HS-5 (cell line): Measurements from ENCODE around the gene PLK5.
"Not testable (repeated sequence)": the region's sequence is repeated elsewhere in the genome, so short reads cannot be mapped to it uniquely, and the experiment has no call there.

Experiments used
- DNase-seq: peaks from one replicate; pipeline ENCODE4 v3.0.0-alpha.2; 2012; ENCODE audit warnings: low read depth

The PLK5 gene

GRCh38 chr19:1523412-1524286, at the start of gene PLK5:
PLK5 (plus strand) TSS chr19:1524077; CDS start chr19:1526997, 2,920 bp downstream.
- no peak for DNase-seq

- no peak for DNase-seq
These were observed 49.0 kb upstream of the PLK5 start for GRCh38 chr19:1474765-1475351.

- DNase-seq = no peak
These were observed 48.0 kb upstream of the PLK5 start for GRCh38 chr19:1475751-1476437.

- DNase-seq = not testable (repeated sequence)
These were observed 46.8 kb upstream of the PLK5 start for GRCh38 chr19:1477056-1477455.

GRCh38 chr19:1478934-1479707, 44.8 kb upstream of the PLK5 start, which contains the start of gene C19orf25:
C19orf25 (minus strand) TSS chr19:1479215; CDS start chr19:1478903, 312 bp downstream.
- DNase-seq = no peak

- no peak for DNase-seq
These were observed 42.5 kb upstream of the PLK5 start for GRCh38 chr19:1481224-1481892.

- DNase-seq = no peak
These were observed 42.0 kb upstream of the PLK5 start for GRCh38 chr19:1481893-1482360.

- DNase-seq = no peak
These were observed 41.3 kb upstream of the PLK5 start for GRCh38 chr19:1482361-1483130.

GRCh38 chr19:1483131-1483978, 40.5 kb upstream of the PLK5 start:
- no peak for DNase-seq

- no peak for DNase-seq
These were observed 39.9 kb upstream of the PLK5 start for GRCh38 chr19:1483979-1484428.

GRCh38 chr19:1486720-1487575, 36.9 kb upstream of the PLK5 start:
- DNase-seq = no peak

- DNase-seq = no peak
These were observed 36.1 kb upstream of the PLK5 start for GRCh38 chr19:1487576-1488281.

- DNase-seq = no peak
These were observed 35.6 kb upstream of the PLK5 start for GRCh38 chr19:1488282-1488601.

- no peak for DNase-seq
These were observed 34.2 kb upstream of the PLK5 start for GRCh38 chr19:1489463-1490310.

GRCh38 chr19:1490311-1491113, 33.4 kb upstream of the PLK5 start, which contains the start of gene PCSK4:
PCSK4 (minus strand) TSS chr19:1490350; CDS start chr19:1490346, 4 bp downstream.
- DNase-seq = peak; percentile 89
